NCI-H1436 treated with DMSO at 0.1 percent for 48 hours (cell line): Measurements from ENCODE around the gene ETFBKMT.
"Not testable (repeated sequence)": the region's sequence is repeated elsewhere in the genome, so short reads cannot be mapped to it uniquely, and the experiment has no call there.

Experiments
- DNase-seq: peaks from one replicate; lab custom pipeline; 2025; lab: John Stamatoyannopoulos, UW

The ETFBKMT gene

DNA sequence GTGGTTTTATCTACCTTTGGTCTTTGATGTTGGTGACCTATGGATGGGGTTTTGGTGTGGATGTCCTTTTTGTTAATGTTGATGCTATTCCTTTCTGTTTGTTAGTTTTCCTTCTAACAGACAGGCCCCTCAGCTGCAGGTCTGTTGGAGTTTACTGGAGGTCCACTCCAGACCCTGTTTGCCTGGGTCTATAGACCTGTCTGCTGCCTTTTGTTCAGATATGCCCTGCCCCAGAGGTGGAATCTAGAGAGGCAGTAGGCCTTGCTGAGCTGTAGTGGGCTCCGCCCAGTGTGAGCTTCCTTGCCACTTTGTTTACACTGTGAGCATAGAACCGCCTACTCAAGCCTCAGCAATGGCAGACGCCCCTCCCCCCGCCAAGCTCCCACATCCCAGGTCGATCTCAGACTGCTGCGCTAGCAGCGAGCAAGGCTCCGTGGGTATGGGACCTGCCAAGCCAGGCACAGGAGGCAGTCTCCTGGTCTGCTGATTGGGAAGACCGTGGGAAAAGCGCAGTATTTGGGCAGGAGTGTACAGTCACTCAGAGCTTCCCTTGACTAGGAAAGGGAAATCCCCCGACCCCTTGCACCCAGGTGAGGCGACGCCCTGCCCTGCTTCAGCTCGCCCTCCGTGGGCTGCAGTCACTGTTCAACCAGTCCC, 59.2 kb downstream of the ETFBKMT start:
- not testable (repeated sequence) for DNase-seq

DNA sequence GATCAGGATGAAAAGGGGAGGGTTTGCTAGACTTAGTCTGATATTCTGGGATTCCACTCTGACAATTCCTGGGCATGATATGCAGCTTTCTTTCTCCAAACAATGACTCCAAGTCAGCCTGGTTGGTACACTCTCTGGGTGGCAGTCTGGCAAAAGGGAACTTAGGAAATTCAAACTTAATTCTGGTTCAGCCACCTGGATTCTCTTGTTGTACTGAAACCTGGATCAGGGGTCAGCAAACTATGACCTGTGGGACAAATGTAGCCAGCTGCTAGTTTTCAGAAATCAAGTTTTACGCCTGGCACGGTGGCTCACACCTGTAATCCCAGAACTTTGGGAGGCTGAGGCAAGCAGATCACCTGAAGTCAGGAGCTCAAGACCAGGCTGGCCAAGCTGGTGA, 63.1 kb downstream of the ETFBKMT start:
- DNase-seq, result no peak
